GM10266 (cell line): ENCODE results near the gene RNF41.

Experiments used
- DNase-seq: peaks from one replicate; pipeline ENCODE4 v3.0.0; 2012; ENCODE audit errors: extremely low spot score
- CTCF ChIP-seq: IDR thresholded peaks from 2 replicates; pipeline ENCODE4 v1.5.1; 2012; ENCODE audit warnings: mild to moderate bottlenecking, low read depth; ENCODE audit not compliant: control insufficient read depth, insufficient read depth; ENCODE audit errors: missing control alignments

RNF41 gene

GRCh38 chr12:56221232-56221756 lies 428 bp downstream of the RNF41 start:
- DNase-seq: no peak
- no peak for TF ChIP-seq CTCF

- DNase-seq: no peak
Observed at GRCh38 chr12:56220611-56221231, 1.0 kb downstream of the RNF41 start.

GRCh38 chr12:56219840-56220239 lies 1.9 kb downstream of the RNF41 start:
- DNase-seq: no peak
- TF ChIP-seq CTCF: no peak

More at GRCh38 chr12:56220611-56221231, 1.0 kb downstream of the RNF41 start:
- no peak for TF ChIP-seq CTCF

- no peak for TF ChIP-seq CTCF
- no peak for DNase-seq
Observed at GRCh38 chr12:56216461-56216860, 5.3 kb downstream of the RNF41 start.

GRCh38 chr12:56213878-56214277 lies 7.8 kb downstream of the RNF41 start:
- no peak for TF ChIP-seq CTCF
- no peak for DNase-seq

- no peak for DNase-seq
- TF ChIP-seq CTCF: no peak
Observed at GRCh38 chr12:56212361-56212760, 9.4 kb downstream of the RNF41 start.

GRCh38 chr12:56208006-56208405 lies 13.7 kb downstream of the RNF41 start:
- TF ChIP-seq CTCF: no peak
- DNase-seq: no peak
